HEK293 (cell line): Measurements from ENCODE around the gene INO80.
A peak's percentile ranks its signal among the peaks of the same experiment; 100 is the strongest.

Experiments
- CTCF ChIA-PET: fragments of 350-600 bp; formaldehyde crosslinking; extraction: SDS; loops from one replicate; lab custom pipeline; 2021; ENCODE audit warnings: antibody characterized with exemption; lab: Yijun Ruan, JAX
- POLR2A ChIA-PET: fragments of 300-600 bp; formaldehyde crosslinking; extraction: SDS; loops from one replicate; lab custom pipeline; 2020; ENCODE audit warnings: antibody characterized with exemption, inconsistent platforms; lab: Yijun Ruan, JAX
- H3K27ac ChIP-seq: fragments of 200-500 bp; sonication (Bioruptor generic); 2 replicates; pipeline ENCODE4 v1.5.1; 2014; ENCODE audit warnings: low read depth, low read length, control low read depth, inconsistent platforms; ENCODE audit errors: extremely low read depth
- H3K36me3 ChIP-seq, 2 experiments: fragments of 200-500 bp in 1 of 2; sonication (Bioruptor generic) in 1 of 2; 1 replicate in 1 of 2; 2 replicates in 1 of 2; pipeline ENCODE4 v1.5.1; 2014 to 2017; ENCODE audit warnings: inconsistent platforms in 2 of 2, low read length in 2 of 2; ENCODE audit not compliant: control insufficient read depth in 2 of 2, insufficient read depth in 1 of 2
- H3K4me1 ChIP-seq: fragments of 200-500 bp; sonication (Bioruptor generic); 2 replicates; pipeline ENCODE4 v1.5.1; 2014; ENCODE audit warnings: mild to moderate bottlenecking, low read length, inconsistent platforms; ENCODE audit not compliant: control insufficient read depth, insufficient read depth
- H3K4me3 ChIP-seq: 2 replicates; pipeline ENCODE4 v1.5.1; 2011; ENCODE audit warnings: low read depth, mild to moderate bottlenecking, control low read depth, low read length, moderate library complexity
- H3K9me3 ChIP-seq: fragments of 200-500 bp; sonication (Bioruptor generic); 2 replicates; pipeline ENCODE4 v1.5.1; 2014; ENCODE audit warnings: low read depth, low read length, inconsistent platforms; ENCODE audit not compliant: control insufficient read depth, insufficient read depth
- GLIS1 ChIP-seq: fragments of 450-650 bp; formaldehyde crosslinking; IDR thresholded peaks from 2 replicates; pipeline ENCODE4 v1.5.1; 2016; ENCODE audit warnings: missing biosample characterization, missing genetic modification characterization
- KLF1 ChIP-seq: fragments of 450-650 bp; formaldehyde crosslinking; IDR thresholded peaks from 2 replicates; pipeline ENCODE4 v1.5.1; 2016; ENCODE audit warnings: missing biosample characterization, missing genetic modification characterization
- PRDM1 ChIP-seq: fragments of 450-650 bp; formaldehyde crosslinking; IDR thresholded peaks from 2 replicates; pipeline ENCODE4; 2016; ENCODE audit warnings: missing biosample characterization, missing genetic modification characterization
- TSHZ1 ChIP-seq: fragments of 450-650 bp; formaldehyde crosslinking; IDR thresholded peaks from 2 replicates; pipeline ENCODE4 v1.5.1; 2016; ENCODE audit warnings: missing biosample characterization, missing genetic modification characterization, borderline replicate concordance
- WT1 ChIP-seq: fragments of 450-650 bp; formaldehyde crosslinking; IDR thresholded peaks from 2 replicates; pipeline ENCODE4 v1.5.1; 2016; ENCODE audit warnings: missing biosample characterization, missing genetic modification characterization
- ZNF114 ChIP-seq: fragments of 450-650 bp; formaldehyde crosslinking; IDR thresholded peaks from 2 replicates; pipeline ENCODE4 v1.5.0; 2017; ENCODE audit warnings: missing biosample characterization, missing genetic modification characterization
- ZNF121 ChIP-seq: fragments of 450-650 bp; formaldehyde crosslinking; IDR thresholded peaks from 2 replicates; pipeline ENCODE4 v1.5.1; 2016; ENCODE audit warnings: missing biosample characterization, missing genetic modification characterization
- ZNF19 ChIP-seq: fragments of 450-650 bp; formaldehyde crosslinking; IDR thresholded peaks from 2 replicates; pipeline ENCODE4; 2016; ENCODE audit warnings: missing biosample characterization, missing genetic modification characterization, low read depth
- ZNF280C ChIP-seq: fragments of 450-650 bp; formaldehyde crosslinking; IDR thresholded peaks from 2 replicates; pipeline ENCODE4 v1.5.1; 2016; ENCODE audit warnings: missing biosample characterization, missing genetic modification characterization
- ZNF366 ChIP-seq: fragments of 450-650 bp; formaldehyde crosslinking; conservative IDR thresholded peaks from 2 replicates; pipeline ENCODE4 v1.5.1; 2016; ENCODE audit warnings: missing biosample characterization, missing genetic modification characterization
- ZNF654 ChIP-seq: fragments of 450-650 bp; formaldehyde crosslinking; IDR thresholded peaks from 2 replicates; pipeline ENCODE4 v1.5.1; 2016; ENCODE audit warnings: low read depth, missing biosample characterization, missing genetic modification characterization
- ZNF677 ChIP-seq: fragments of 450-650 bp; IDR thresholded peaks from 2 replicates; pipeline ENCODE4 v1.5.0; 2018; ENCODE audit warnings: missing biosample characterization, mild to moderate bottlenecking, missing genetic modification characterization, moderate library complexity
- ZNF76 ChIP-seq: fragments of 450-650 bp; formaldehyde crosslinking; IDR thresholded peaks from 2 replicates; pipeline ENCODE4; 2016; ENCODE audit warnings: low read depth, missing biosample characterization, missing genetic modification characterization, borderline replicate concordance
- ZNF768 ChIP-seq: fragments of 450-650 bp; formaldehyde crosslinking; IDR thresholded peaks from 2 replicates; pipeline ENCODE4 v1.5.1; 2018; ENCODE audit warnings: missing biosample characterization, mild to moderate bottlenecking, missing genetic modification characterization
- ZNF830 ChIP-seq: fragments of 450-650 bp; IDR thresholded peaks from 2 replicates; pipeline ENCODE4 v1.5.0; 2018; ENCODE audit warnings: missing biosample characterization, missing genetic modification characterization, low read depth, mild to moderate bottlenecking, moderate library complexity

The INO80 gene

GRCh38 chr15:41032079-41032328, 84.1 kb downstream of the INO80 start:
- Histone ChIP-seq H3K36me3 (peaks cover 0 to 13% of the 10 kb centered on the region in 2 experiments; a peak in 2 of 3 replicates), H3K9me3 (no peaks in the 10 kb centered on the region), H3K27ac (no peak overlapping the region), H3K4me1 (0 out of 2 replicates have a peak, but pooled peaks cover 2% of the 10 kb centered on the region), H3K4me3 (no peak overlapping the region)
- no peak for TF ChIP-seq ZNF654
- CTCF ChIA-PET, result interaction anchor here (1.2 kb wide), 1 partner anchor 11 kb away, joined by 5 read pairs; no protein-coding TSS in a partner anchor
- POLR2A ChIA-PET, result no interaction called here

- Histone ChIP-seq H3K4me3 (no peak overlapping the region), H3K9me3 (no peaks in the 10 kb centered on the region), H3K36me3 (peaks cover under 1 to 18% of the 10 kb centered on the region in 2 experiments; a peak in 2 of 3 replicates), H3K27ac (no peak overlapping the region)
- ChIA-PET CTCF (interaction anchor here (0.9 to 1.2 kb wide), 2 partner anchors 10 to 101 kb away, joined by 3 to 5 read pairs; no protein-coding TSS in a partner anchor), POLR2A (interaction anchor here (0.6 kb wide), 1 partner anchor 103 kb away, joined by 3 read pairs; no protein-coding TSS in a partner anchor)
- TF ChIP-seq WT1 (tag by site-specific recombination), result peak; percentile 77; the same call in 1 of the 2 replicates
- no peak for TF ChIP-seq KLF1 (tag by site-specific recombination)
- 0 out of 2 replicates have a peak, but pooled peaks have one; percentile 25 for TF ChIP-seq ZNF768 (tag by site-specific recombination)
- TF ChIP-seq ZNF114 (tag by site-specific recombination), result no peak
- TF ChIP-seq ZNF121, result no peak
- TF ChIP-seq ZNF366 (tag by site-specific recombination), result peak; percentile 51; the same call in 1 of the 2 replicates
- peak; percentile 41; the same call in 1 of the 2 replicates for TF ChIP-seq PRDM1 (tag by site-specific recombination)
- TF ChIP-seq ZNF76 (tag by site-specific recombination), result no peak
- no peak for TF ChIP-seq ZNF677 (tag by site-specific recombination)
- no peak for TF ChIP-seq ZNF19
- TF ChIP-seq, all 188 proteins: peak for 4
- 0 out of 2 replicates have a peak, but pooled peaks cover 2% of the 10 kb centered on the region for H3K4me1 ChIP-seq
These were observed 84.6 kb downstream of the INO80 start for GRCh38 chr15:41031232-41032078.

GRCh38 chr15:41028853-41029252, 87.2 kb downstream of the INO80 start:
- TF ChIP-seq ZNF830 (no peak), TSHZ1 (tag by site-specific recombination) (no peak)
- ChIA-PET CTCF (interaction anchor here (0.7 kb wide), 1 partner anchor 87 kb away, joined by 3 read pairs; no protein-coding TSS in a partner anchor), POLR2A (no interaction called here)
- H3K4me3 ChIP-seq, result no peak overlapping the region
- H3K27ac ChIP-seq, result no peak overlapping the region
- no peaks in the 10 kb centered on the region for H3K4me1 ChIP-seq
- H3K9me3 ChIP-seq, result no peaks in the 10 kb centered on the region
- H3K36me3 ChIP-seq, result peaks cover 3 to 22% of the 10 kb centered on the region in 2 experiments; a peak in 2 of 3 replicates

GRCh38 chr15:41025393-41025792, 90.7 kb downstream of the INO80 start:
- H3K27ac ChIP-seq, result no peak overlapping the region
- ChIA-PET POLR2A (interaction anchor here (0.9 kb wide), 1 partner anchor 307 kb away, joined by 3 read pairs; the partner anchor contains the start of genes NUSAP1 and OIP5), CTCF (interaction anchor here (1.0 to 6.4 kb wide), 3 partner anchors 34 to 161 kb away, joined by 3 to 71 read pairs (median 4); no protein-coding TSS in a partner anchor)
- TF ChIP-seq ZNF280C (tag by site-specific recombination), result no peak
- peak; percentile 80 for TF ChIP-seq GLIS1 (tag by site-specific recombination)
- no peak overlapping the region for H3K4me3 ChIP-seq
- H3K4me1 ChIP-seq, result no peaks in the 10 kb centered on the region
- no peaks in the 10 kb centered on the region for H3K9me3 ChIP-seq
- H3K36me3 ChIP-seq, result peaks cover 3 to 38% of the 10 kb centered on the region in 2 experiments; a peak in 2 of 3 replicates
